Thyroid gland (tissue), 4 donors: ENCODE data around the gene SLC6A17. TPM values are rescaled to one million over a fixed set of nuclear protein-coding genes. Genes with fewer than 3 reads are reported as not detected.
A peak's percentile ranks its signal among the peaks of the same experiment; 100 is the strongest.

Experiments
- DNase-seq, 2 donors: peaks; one replicate each; pipeline ENCODE4 v3.0.0-alpha.2; 2019
- H3K27ac ChIP-seq, 3 donors: fragments of 200-600 bp; sonication (generic); 1 replicate in 2 of 3; 2 replicates in 1 of 3; pipeline ENCODE4 v1.5.1; 2016 to 2019; ENCODE audit warnings: mild to moderate bottlenecking in 1 of 3, moderate library complexity in 1 of 3
- H3K27me3 ChIP-seq: fragments of 200-600 bp; sonication (generic); one replicate; pipeline ENCODE4 v1.5.1; 2019
- H3K36me3 ChIP-seq, 2 donors: fragments of 200-600 bp; sonication (generic); one replicate each; pipeline ENCODE4 v1.5.1; 2016 to 2019
- H3K4me1 ChIP-seq, 2 donors: fragments of 200-600 bp; sonication (generic); one replicate each; pipeline ENCODE4 v1.5.1; 2017 to 2019
- H3K4me3 ChIP-seq, 3 donors: fragments of 200-600 bp; sonication (generic); replicated peaks in 1 of 3; 1 replicate in 2 of 3; 2 replicates in 1 of 3; pipeline ENCODE4 v1.5.1; 2016; ENCODE audit warnings: mild to moderate bottlenecking in 1 of 3
- H3K9me3 ChIP-seq: fragments of 200-600 bp; sonication (generic); one replicate; pipeline ENCODE4 v1.5.1; 2017
- POLR2A ChIP-seq, 2 donors: fragments of 450-650 bp; IDR thresholded peaks; one replicate each; pipeline ENCODE4 v1.6.1; 2017; ENCODE audit warnings: antibody characterized with exemption in 2 of 2, mild to moderate bottlenecking in 2 of 2, moderate library complexity in 1 of 2
- WGBS, 2 donors: methylation state at CpG; one replicate each; pipeline ENCODE4 v1.1.5; 2017; 5-methylcytosine and 5-hydroxymethylcytosine counted together
- intact Hi-C: fragments of 100-400 bp; cut with DNase I; formaldehyde crosslinking; loops from one replicate; pipeline ENCODE4 v1.15.1; 2023
- total RNA-seq, 4 donors: library from RNA; depleted of rRNA; stranded (reverse); fragments of >200 nt; gene quantifications; one replicate each; pipeline ENCODE4 v1.2.3, GENCODE V29; 2016
- TF ChIP-seq, protein P1 (sequence below), 6 experiments: fragments of 200-600 bp in 3 of 6; fragments of 450-650 bp in 3 of 6; sonication (generic) in 3 of 6; IDR thresholded peaks; one replicate each; pipeline ENCODE4 v1.5.1; 2016 to 2019; ENCODE audit warnings: antibody characterized with exemption in 6 of 6, mild to moderate bottlenecking in 2 of 6, inconsistent platforms in 1 of 6, moderate library complexity in 1 of 6

SLC6A17 gene
- total RNA-seq, 4 donors from 2014 or later, result under 0.01 to 0.49 (median 0.18) TPM

GRCh38 chr1:110212169-110213142 lies 62.2 kb downstream of the SLC6A17 start:
- H3K4me3 ChIP-seq, result peak overlapping the region in 1 of 3 donors; percentile 43
- intact Hi-C loops, result no loop called here
- H3K4me1 ChIP-seq, result peaks cover 9 to 27% of the 10 kb centered on the region in 2 donors
- WGBS, 2 donors, result 33 to 43% methylated on average over 16 to 18 of the region's 20 CpGs
- H3K27ac ChIP-seq, result no peak overlapping the region
- H3K36me3 ChIP-seq, result no peaks in the 10 kb centered on the region
- H3K27me3 ChIP-seq, result no peaks in the 10 kb centered on the region
- no peaks in the 10 kb centered on the region for H3K9me3 ChIP-seq
- no peak for TF ChIP-seq POLR2A (IDR thresholded peaks at IDR 0.05)
- TF ChIP-seq, protein P1, sequence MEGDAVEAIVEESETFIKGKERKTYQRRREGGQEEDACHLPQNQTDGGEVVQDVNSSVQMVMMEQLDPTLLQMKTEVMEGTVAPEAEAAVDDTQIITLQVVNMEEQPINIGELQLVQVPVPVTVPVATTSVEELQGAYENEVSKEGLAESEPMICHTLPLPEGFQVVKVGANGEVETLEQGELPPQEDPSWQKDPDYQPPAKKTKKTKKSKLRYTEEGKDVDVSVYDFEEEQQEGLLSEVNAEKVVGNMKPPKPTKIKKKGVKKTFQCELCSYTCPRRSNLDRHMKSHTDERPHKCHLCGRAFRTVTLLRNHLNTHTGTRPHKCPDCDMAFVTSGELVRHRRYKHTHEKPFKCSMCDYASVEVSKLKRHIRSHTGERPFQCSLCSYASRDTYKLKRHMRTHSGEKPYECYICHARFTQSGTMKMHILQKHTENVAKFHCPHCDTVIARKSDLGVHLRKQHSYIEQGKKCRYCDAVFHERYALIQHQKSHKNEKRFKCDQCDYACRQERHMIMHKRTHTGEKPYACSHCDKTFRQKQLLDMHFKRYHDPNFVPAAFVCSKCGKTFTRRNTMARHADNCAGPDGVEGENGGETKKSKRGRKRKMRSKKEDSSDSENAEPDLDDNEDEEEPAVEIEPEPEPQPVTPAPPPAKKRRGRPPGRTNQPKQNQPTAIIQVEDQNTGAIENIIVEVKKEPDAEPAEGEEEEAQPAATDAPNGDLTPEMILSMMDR (IDR thresholded peaks at IDR 0.05), result no peak
- DNase-seq, result peak; percentile 32 to 55

DNA sequence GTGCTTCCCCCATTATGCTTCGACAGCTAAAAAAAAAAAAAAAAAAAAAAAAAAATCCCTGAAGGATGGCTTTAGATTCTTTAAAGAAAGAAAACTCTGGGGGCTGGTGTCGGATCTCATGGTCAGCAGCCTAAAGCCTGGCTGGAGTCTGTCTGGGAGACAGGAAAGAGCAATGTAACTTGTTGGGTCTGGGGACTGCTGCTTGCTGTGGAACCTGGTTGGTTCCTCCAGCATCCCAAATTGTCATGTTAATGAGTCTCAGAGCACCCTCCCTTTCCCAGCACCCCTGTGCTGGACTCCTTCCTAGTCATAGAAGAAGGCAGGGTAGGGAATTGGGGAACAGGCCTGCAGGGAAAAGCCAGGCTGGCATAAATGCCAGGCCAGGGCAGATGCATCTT lies 62.8 kb downstream of the SLC6A17 start:
- DNase-seq, result no peak
- intact Hi-C loops, result no loop called here
- Histone ChIP-seq H3K36me3 (no peaks in the 10 kb centered on the region), H3K4me3 (no peak overlapping the region), H3K27me3 (no peaks in the 10 kb centered on the region), H3K9me3 (no peaks in the 10 kb centered on the region), H3K27ac (no peak overlapping the region), H3K4me1 (peaks cover 9 to 27% of the 10 kb centered on the region in 2 donors)
- 69 to 73% methylated on average over 2 of the region's 2 CpGs for WGBS, 2 donors
- no peak for TF ChIP-seq POLR2A (IDR thresholded peaks at IDR 0.05)
- TF ChIP-seq, protein P1 (IDR thresholded peaks at IDR 0.05), result no peak

- H3K36me3 ChIP-seq, result no peaks in the 10 kb centered on the region
- H3K9me3 ChIP-seq, result no peaks in the 10 kb centered on the region
- intact Hi-C loops, result no loop called here
- no peak overlapping the region for H3K4me3 ChIP-seq
- no peak overlapping the region for H3K27ac ChIP-seq
- no peaks in the 10 kb centered on the region for H3K27me3 ChIP-seq
- H3K4me1 ChIP-seq, result peaks cover 9 to 20% of the 10 kb centered on the region in 2 donors
- WGBS, 2 donors, result 78 to 79% methylated on average over 14 to 16 of the region's 16 CpGs
- TF ChIP-seq, protein P1 (IDR thresholded peaks at IDR 0.05), result no peak
- TF ChIP-seq POLR2A (IDR thresholded peaks at IDR 0.05), result no peak
- peak; percentile 23 to 29 for DNase-seq
Observed at GRCh38 chr1:110214454-110215404, 64.4 kb downstream of the SLC6A17 start.

DNA sequence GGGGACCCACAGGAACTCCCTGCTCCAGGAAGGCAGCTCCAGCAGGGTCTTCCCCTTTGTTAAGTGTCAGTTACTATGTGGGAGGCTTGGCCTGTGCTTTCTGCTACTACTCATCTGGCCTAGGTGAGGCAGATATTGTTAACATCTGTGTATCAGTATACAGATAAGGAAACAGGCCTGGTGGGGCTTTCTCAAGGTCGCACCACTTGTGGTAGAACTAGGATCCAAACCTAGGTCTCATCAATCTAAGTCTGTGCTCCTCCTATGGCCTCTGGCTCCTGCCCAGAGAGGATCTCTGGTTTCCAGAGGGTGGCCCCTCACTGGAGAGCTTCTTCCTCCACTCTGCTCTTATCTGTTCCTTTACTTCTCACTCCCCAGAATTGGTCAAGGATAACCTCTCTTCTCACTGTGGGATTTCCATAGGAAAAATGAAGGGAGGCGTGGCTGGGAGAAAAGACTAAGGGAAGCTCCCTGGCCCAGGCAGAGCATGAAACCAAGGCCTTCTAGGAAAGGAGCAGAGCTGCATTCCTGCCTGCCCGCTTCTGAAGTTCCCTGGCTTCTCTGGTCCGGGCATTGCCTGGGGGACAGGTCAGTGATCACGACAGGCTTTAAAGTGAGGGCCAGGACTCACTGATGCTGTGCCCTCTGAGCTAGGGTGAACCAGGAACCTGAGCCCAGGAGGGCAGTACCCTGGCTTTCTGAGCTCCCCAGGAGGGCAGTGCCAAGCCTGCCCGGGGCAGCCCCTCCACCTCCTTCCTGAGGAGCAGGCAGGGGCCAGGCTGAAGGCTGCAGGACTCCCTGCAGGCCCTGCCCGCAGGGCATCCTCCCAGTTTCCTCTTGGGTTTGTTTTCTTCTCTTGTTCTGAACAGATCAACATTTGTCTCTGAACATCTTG lies 65.6 kb downstream of the SLC6A17 start:
- no peaks in the 10 kb centered on the region for H3K9me3 ChIP-seq
- H3K36me3 ChIP-seq, result no peaks in the 10 kb centered on the region
- H3K27me3 ChIP-seq, result no peaks in the 10 kb centered on the region
- no peak for DNase-seq
- intact Hi-C loops, result no loop called here
- WGBS, 2 donors, result 85 to 92% methylated on average over 7 of the region's 7 CpGs
- no peak overlapping the region for H3K4me3 ChIP-seq
- H3K4me1 ChIP-seq, result peaks cover 7 to 19% of the 10 kb centered on the region in 2 donors
- TF ChIP-seq, protein P1 (IDR thresholded peaks at IDR 0.05), result no peak
- TF ChIP-seq POLR2A (IDR thresholded peaks at IDR 0.05), result no peak
- no peak overlapping the region for H3K27ac ChIP-seq
